Stimulated activated CD4-positive, alpha-beta T cell treated with anti-CD3 and anti-CD28 coated beads, Interleukin-15, amount 100 ng/mL, for 48 hours (primary cell): ENCODE results near the gene ASAP2.
"Not testable (repeated sequence)": the region's sequence is repeated elsewhere in the genome, so short reads cannot be mapped to it uniquely, and the experiment has no call there.

Experiments used
- DNase-seq, 2 donors: peaks; one replicate each; pipeline ENCODE4 v3.0.0-alpha.2; 2020; ENCODE audit warnings: low read depth in 2 of 2

ASAP2 gene

GRCh38 chr2:9378433-9379390 is 172.1 kb downstream of the ASAP2 start:
- DNase-seq: no peak

- no peak for DNase-seq
These were observed 172.8 kb downstream of the ASAP2 start for GRCh38 chr2:9379391-9379755.

- DNase-seq: no peak
These were observed 174.4 kb downstream of the ASAP2 start for GRCh38 chr2:9380702-9381628.

GRCh38 chr2:9382604-9383235 is 176.1 kb downstream of the ASAP2 start:
- no peak for DNase-seq

- DNase-seq: no peak
These were observed 177.9 kb downstream of the ASAP2 start for GRCh38 chr2:9384521-9384920.

- DNase-seq: no peak
These were observed 179.2 kb downstream of the ASAP2 start for GRCh38 chr2:9385841-9386240.

- no peak for DNase-seq
These were observed 181.6 kb downstream of the ASAP2 start for GRCh38 chr2:9388199-9388681.

- DNase-seq: no peak
These were observed 182.6 kb downstream of the ASAP2 start for GRCh38 chr2:9388950-9389911.

- DNase-seq: no peak
These were observed 183.7 kb downstream of the ASAP2 start for GRCh38 chr2:9390151-9390850.

GRCh38 chr2:9390991-9391390 is 184.4 kb downstream of the ASAP2 start:
- no peak for DNase-seq

GRCh38 chr2:9391961-9392720 is 185.5 kb downstream of the ASAP2 start:
- no peak for DNase-seq

- DNase-seq: no peak
These were observed 186.5 kb downstream of the ASAP2 start for GRCh38 chr2:9392898-9393765.

GRCh38 chr2:9394816-9395215 is 188.2 kb downstream of the ASAP2 start:
- DNase-seq: no peak

- DNase-seq: no peak
These were observed 190.6 kb downstream of the ASAP2 start for GRCh38 chr2:9397201-9397600.

- not testable (repeated sequence) for DNase-seq
These were observed 191.6 kb downstream of the ASAP2 start for GRCh38 chr2:9398251-9398650.

- no peak for DNase-seq
These were observed 192.5 kb downstream of the ASAP2 start for GRCh38 chr2:9398881-9399780.
